Hematopoietic multipotent progenitor cell treated with erythropoietin and hydrocortisone succinate and interleukin-3 and kit ligand, for 15 days (in vitro differentiated cells): ENCODE data around the gene STAC3.

Experiments
- DNase-seq: peaks from one replicate; pipeline ENCODE4 v3.0.0-alpha.2; 2015; ENCODE audit warnings: low spot score

Gene STAC3

GRCh38 chr12:57254506-57255280 is 3.7 kb upstream of the STAC3 start:
- no peak for DNase-seq

- DNase-seq: no peak
Measured at GRCh38 chr12:57250541-57250940, 446 bp downstream of the STAC3 start.

- DNase-seq: no peak
Measured at GRCh38 chr12:57248934-57249742, 1.8 kb downstream of the STAC3 start.

- DNase-seq: no peak
Measured at GRCh38 chr12:57247041-57247440, 3.9 kb downstream of the STAC3 start.

GRCh38 chr12:57244312-57244696 is 6.7 kb downstream of the STAC3 start:
- DNase-seq: no peak

GRCh38 chr12:57243521-57244311 is 7.3 kb downstream of the STAC3 start:
- peak; percentile 79 for DNase-seq

GRCh38 chr12:57242691-57243454 is 8.1 kb downstream of the STAC3 start:
- DNase-seq: peak; percentile 50

- DNase-seq: no peak
Measured at GRCh38 chr12:57242329-57242690, 8.7 kb downstream of the STAC3 start.

GRCh38 chr12:57241402-57242310 is 9.3 kb downstream of the STAC3 start:
- no peak for DNase-seq

GRCh38 chr12:57240926-57241401 is 10.0 kb downstream of the STAC3 start:
- DNase-seq: no peak

GRCh38 chr12:57240066-57240921 is 10.7 kb downstream of the STAC3 start:
- no peak for DNase-seq

GRCh38 chr12:57239587-57240065 is 11.4 kb downstream of the STAC3 start:
- no peak for DNase-seq

GRCh38 chr12:57238854-57239554 is 12.0 kb downstream of the STAC3 start:
- peak; percentile 89 for DNase-seq

- no peak for DNase-seq
Measured at GRCh38 chr12:57237932-57238853, 12.8 kb downstream of the STAC3 start.

GRCh38 chr12:57237596-57237931 is 13.4 kb downstream of the STAC3 start:
- DNase-seq: no peak

GRCh38 chr12:57236925-57237595 is 13.9 kb downstream of the STAC3 start:
- no peak for DNase-seq

GRCh38 chr12:57236201-57236924 is 14.6 kb downstream of the STAC3 start:
- no peak for DNase-seq
